Keratinocyte (primary cell): Measurements from ENCODE around the gene RGL3.

Experiments
- CTCF ChIP-seq, 3 experiments: IDR thresholded peaks in 1 of 3; conservative IDR thresholded peaks in 1 of 3; optimal IDR thresholded peaks in 1 of 3; 2 replicates in 2 of 3; 3 replicates in 1 of 3; pipeline versions ENCODE3 to v1.5.1; 2011; ENCODE audit warnings: low read length in 3 of 3, mild to moderate bottlenecking in 3 of 3, moderate library complexity in 2 of 3, control low read depth in 1 of 3, inconsistent platforms in 1 of 3; ENCODE audit not compliant: insufficient read depth in 2 of 3; ENCODE audit errors: extremely low read depth in 1 of 3
- EZH2 ChIP-seq: IDR thresholded peaks from one replicate; pipeline ENCODE4 v1.6.1; 2012; ENCODE audit warnings: inconsistent platforms, mild to moderate bottlenecking, low read length, moderate library complexity

GRCh38 chr19:11378319-11379189 lies 40.6 kb downstream of the RGL3 start:
- TF ChIP-seq CTCF (optimal IDR thresholded peaks at IDR 0.05 in 1 of 3, IDR thresholded peaks at IDR 0.05 in 1 of 3, conservative IDR thresholded peaks at IDR 0.05 in 1 of 3; ENCODE audit: extremely low read depth in 1 of 3, insufficient read depth in 2 of 3, low read length in 3 of 3) (peak; percentile 15 to 32 (median 21)), EZH2 (no peak)
